HepG2 (cell line): ENCODE data around the gene AKAP12. TPM values are rescaled to one million over a fixed set of nuclear protein-coding genes. Genes with fewer than 3 reads are reported as not detected.
A peak's percentile ranks its signal among the peaks of the same experiment; 100 is the strongest.

ENCODE experiments used
- BCL6 ChIP-seq: IDR thresholded peaks from 2 replicates; pipeline ENCODE4 v1.6.1; 2016; ENCODE audit warnings: missing genetic modification reagents, missing compliant biosample characterization
- BHLHE40 ChIP-seq: IDR thresholded peaks from 2 replicates; pipeline ENCODE4 v1.6.1; 2011; ENCODE audit warnings: low read length, improper control_type of control experiment
- FOXO1 ChIP-seq: sonication (generic); formaldehyde crosslinking; IDR thresholded peaks from 2 replicates; pipeline ENCODE4 v1.4.0; 2020; ENCODE audit warnings: missing genetic modification reagents
- GPN1 ChIP-seq: sonication (generic); formaldehyde crosslinking; IDR thresholded peaks from 2 replicates; pipeline ENCODE4 v1.5.1; 2020; ENCODE audit warnings: missing genetic modification reagents, borderline replicate concordance
- GZF1 ChIP-seq: sonication (generic); formaldehyde crosslinking; IDR thresholded peaks from 2 replicates; pipeline ENCODE4 v1.5.1; 2020; ENCODE audit warnings: mild to moderate bottlenecking, missing genetic modification reagents
- HNRNPLL ChIP-seq: fragments of 200-400 bp; formaldehyde crosslinking; IDR thresholded peaks from 2 replicates; pipeline ENCODE4 v1.6.1; 2017; ENCODE audit warnings: mild to moderate bottlenecking, low read depth, low read length; ENCODE audit not compliant: poor library complexity, severe bottlenecking
- IRF9 ChIP-seq: sonication (generic); formaldehyde crosslinking; IDR thresholded peaks from 2 replicates; pipeline ENCODE4 v1.8.0; 2022; ENCODE audit warnings: missing genetic modification reagents, mild to moderate bottlenecking, borderline replicate concordance
- KLF15 ChIP-seq: sonication (generic); formaldehyde crosslinking; IDR thresholded peaks from 2 replicates; pipeline ENCODE4 v1.8.1; 2023; ENCODE audit warnings: borderline replicate concordance, mild to moderate bottlenecking, inconsistent platforms, missing genetic modification reagents, mixed read lengths
- NFIB ChIP-seq: sonication (generic); formaldehyde crosslinking; IDR thresholded peaks from 2 replicates; pipeline ENCODE4 v1.9.0; 2021; ENCODE audit warnings: missing genetic modification reagents, mild to moderate bottlenecking, borderline replicate concordance
- RXRA ChIP-seq: sonication (generic); formaldehyde crosslinking; IDR thresholded peaks from 2 replicates; pipeline ENCODE4 v1.5.1; 2020; ENCODE audit warnings: missing genetic modification reagents
- SOX5 ChIP-seq: IDR thresholded peaks from 2 replicates; pipeline ENCODE4 v1.6.1; 2016; ENCODE audit warnings: borderline replicate concordance
- STAT6 ChIP-seq: sonication (generic); formaldehyde crosslinking; IDR thresholded peaks from 2 replicates; pipeline ENCODE4 v1.4.0; 2020; ENCODE audit warnings: missing genetic modification reagents, mild to moderate bottlenecking, borderline replicate concordance
- TBP ChIP-seq: sonication (generic); formaldehyde crosslinking; IDR thresholded peaks from 2 replicates; pipeline ENCODE4 v1.5.0; 2020; ENCODE audit warnings: missing genetic modification reagents
- THYN1 ChIP-seq: sonication (generic); formaldehyde crosslinking; IDR thresholded peaks from 2 replicates; pipeline ENCODE4 v1.8.1; 2023; ENCODE audit warnings: low read depth, mild to moderate bottlenecking, moderate library complexity, missing genetic modification reagents, borderline replicate concordance
- ZBTB3 ChIP-seq: sonication (generic); formaldehyde crosslinking; IDR thresholded peaks from 2 replicates; pipeline ENCODE4 v1.4.0; 2020; ENCODE audit warnings: low read depth, mild to moderate bottlenecking, moderate library complexity, missing genetic modification reagents, borderline replicate concordance
- ZBTB44 ChIP-seq: sonication (generic); formaldehyde crosslinking; IDR thresholded peaks from 2 replicates; pipeline ENCODE4 v1.4.0; 2020; ENCODE audit warnings: missing genetic modification reagents
- ZNF253 ChIP-seq: sonication (generic); formaldehyde crosslinking; IDR thresholded peaks from 2 replicates; pipeline ENCODE4 v1.8.0; 2022; ENCODE audit warnings: mild to moderate bottlenecking, missing genetic modification reagents, borderline replicate concordance
- ZNF530 ChIP-seq: sonication (generic); formaldehyde crosslinking; IDR thresholded peaks from 2 replicates; pipeline ENCODE4 v1.5.0; 2020; ENCODE audit warnings: low read depth, mild to moderate bottlenecking, missing genetic modification reagents
- ZNF564 ChIP-seq: sonication (generic); formaldehyde crosslinking; IDR thresholded peaks from 2 replicates; pipeline ENCODE4 v1.8.1; 2023; ENCODE audit warnings: mild to moderate bottlenecking, missing genetic modification reagents
- ZNF644 ChIP-seq: IDR thresholded peaks from 2 replicates; pipeline ENCODE4 v1.6.1; 2016; ENCODE audit warnings: low read depth
- ZNF75D ChIP-seq: sonication (generic); formaldehyde crosslinking; IDR thresholded peaks from 2 replicates; pipeline ENCODE4 v1.8.1; 2023; ENCODE audit warnings: missing genetic modification reagents, mild to moderate bottlenecking, borderline replicate concordance
- ZNF772 ChIP-seq: sonication (generic); formaldehyde crosslinking; IDR thresholded peaks from 2 replicates; pipeline ENCODE4 v1.5.0; 2020; ENCODE audit warnings: mild to moderate bottlenecking, missing genetic modification reagents
- ZNF841 ChIP-seq: sonication (generic); formaldehyde crosslinking; IDR thresholded peaks from 2 replicates; pipeline ENCODE4 v1.8.1; 2023; ENCODE audit warnings: missing genetic modification reagents, borderline replicate concordance
- polyA plus RNA-seq, 8 experiments: library from polyadenylated mRNA; depleted of rRNA in 3 of 8; stranded (reverse) in 7 of 8; unstranded in 1 of 8; fragments of >200 nt; fragmentation: Illumina TruSeq in 4 of 8; extraction: Trizol in 4 of 8; gene quantifications; 2 replicates each; pipeline versions ENCODE4 v1.2.1 to v1.2.3, GENCODE V29; 2011 to 2016; ENCODE audit warnings: low read depth in 4 of 8, missing spikeins in 1 of 8, mixed read lengths in 1 of 8; ENCODE audit not compliant: insufficient read depth in 1 of 8
- total RNA-seq, 5 experiments: library from RNA; depleted of rRNA; stranded (reverse); fragments of >200 nt; fragmentation: Illumina TruSeq; extraction: Trizol; gene quantifications; 2 replicates each; pipeline ENCODE4 v1.2.3, GENCODE V29; 2016; ENCODE audit warnings: low read depth in 1 of 5
- TF ChIP-seq, protein P1 (sequence below): sonication (generic); formaldehyde crosslinking; IDR thresholded peaks from 2 replicates; pipeline ENCODE4 v1.8.0; 2022; ENCODE audit warnings: missing genetic modification reagents, low read depth, mild to moderate bottlenecking, borderline replicate concordance

Gene AKAP12
- total and polyA plus RNA-seq, 2 of the 13 experiments (the other 11 are each of a cell fraction or from before 2014, with no cell fraction given) = 10.6 to 19.0 TPM

GRCh38 chr6:151323791-151324487 lies 84.2 kb downstream of the AKAP12 start (continued):
- no peak for TF ChIP-seq THYN1
- TF ChIP-seq, protein P1, sequence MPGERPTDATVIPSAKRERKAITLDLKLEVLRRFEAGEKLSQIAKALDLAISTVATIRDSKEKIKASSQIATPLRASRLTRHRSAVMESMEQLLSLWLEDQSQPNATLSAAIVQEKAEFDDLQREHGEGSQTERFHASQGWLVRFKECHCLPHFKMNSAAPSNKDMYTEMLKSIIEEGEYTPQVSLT (CRISPR knock-in tag) = no peak
- TF ChIP-seq IRF9 = peak; percentile 25; the same call in 1 of the 2 replicates
- TF ChIP-seq TBP = no peak
- peak; percentile 28; the same call in 1 of the 2 replicates for TF ChIP-seq ZNF772 (CRISPR knock-in tag)
- no peak for TF ChIP-seq GPN1 (CRISPR knock-in tag)
- no peak for TF ChIP-seq STAT6 (CRISPR knock-in tag)
- TF ChIP-seq RXRA (CRISPR knock-in tag) = peak; percentile 45; the same call in 1 of the 2 replicates
- no peak for TF ChIP-seq ZNF75D
- no peak for TF ChIP-seq NFIB (CRISPR knock-in tag)
- TF ChIP-seq HNRNPLL = no peak
- TF ChIP-seq FOXO1 (CRISPR knock-in tag) = peak; percentile 36; the same call in 1 of the 2 replicates
- no peak for TF ChIP-seq ZNF530 (CRISPR knock-in tag)
- no peak for TF ChIP-seq KLF15
- no peak for TF ChIP-seq ZBTB3
- TF ChIP-seq ZNF841 (CRISPR knock-in tag) = no peak
- TF ChIP-seq ZNF644 (CRISPR knock-in tag) = no peak
- peak; percentile 36; the same call in 1 of the 2 replicates for TF ChIP-seq BCL6 (CRISPR knock-in tag)
- peak; percentile 48; the same call in 1 of the 2 replicates for TF ChIP-seq BHLHE40
- no peak for TF ChIP-seq ZNF253 (CRISPR knock-in tag)
- no peak for TF ChIP-seq GZF1 (CRISPR knock-in tag)
- no peak for TF ChIP-seq ZBTB44 (CRISPR knock-in tag)
- TF ChIP-seq SOX5 (CRISPR knock-in tag) = peak; percentile 59; the same call in 1 of the 2 replicates
- no peak for TF ChIP-seq ZNF564 (CRISPR knock-in tag)
